Skeletal muscle satellite cell (primary cell): ENCODE results near the gene C4A. TPM values are rescaled to one million over a fixed set of nuclear protein-coding genes. Genes with fewer than 3 reads are reported as not detected.
"Not testable (repeated sequence)": the region's sequence is repeated elsewhere in the genome, so short reads cannot be mapped to it uniquely, and the experiment has no call there.

Source experiments
- H3K27me3 ChIP-seq: 2 replicates; pipeline ENCODE4 v1.7.0; 2013; ENCODE audit warnings: low read length; ENCODE audit not compliant: control insufficient read depth, insufficient read depth
- H3K36me3 ChIP-seq: 2 replicates; pipeline ENCODE4 v1.7.0; 2013; ENCODE audit warnings: mild to moderate bottlenecking, control low read depth, low read length; ENCODE audit not compliant: insufficient read depth
- H3K4me1 ChIP-seq: 2 replicates; pipeline ENCODE4 v1.7.0; 2013; ENCODE audit warnings: low read length; ENCODE audit not compliant: control insufficient read depth, insufficient read depth
- H3K4me2 ChIP-seq: 2 replicates; pipeline ENCODE4 v1.7.0; 2013; ENCODE audit warnings: mild to moderate bottlenecking, low read length
- H3K4me3 ChIP-seq: 2 replicates; pipeline ENCODE4 v1.7.0; 2013; ENCODE audit warnings: low read length
- H3K9ac ChIP-seq: 2 replicates; pipeline ENCODE4 v1.7.0; 2013; ENCODE audit warnings: mild to moderate bottlenecking, low read depth, low read length, moderate library complexity
- H3K9me3 ChIP-seq: replicated peaks from 2 replicates; pipeline ENCODE4 v1.7.0; 2013; ENCODE audit warnings: mild to moderate bottlenecking, control low read depth, low read length
- small RNA-seq: library from RNA; depleted of rRNA; stranded (forward); fragments of <200 nt; gene quantifications from one replicate; pipeline ENCODE3, GENCODE V24; 2012

C4A gene

DNA sequence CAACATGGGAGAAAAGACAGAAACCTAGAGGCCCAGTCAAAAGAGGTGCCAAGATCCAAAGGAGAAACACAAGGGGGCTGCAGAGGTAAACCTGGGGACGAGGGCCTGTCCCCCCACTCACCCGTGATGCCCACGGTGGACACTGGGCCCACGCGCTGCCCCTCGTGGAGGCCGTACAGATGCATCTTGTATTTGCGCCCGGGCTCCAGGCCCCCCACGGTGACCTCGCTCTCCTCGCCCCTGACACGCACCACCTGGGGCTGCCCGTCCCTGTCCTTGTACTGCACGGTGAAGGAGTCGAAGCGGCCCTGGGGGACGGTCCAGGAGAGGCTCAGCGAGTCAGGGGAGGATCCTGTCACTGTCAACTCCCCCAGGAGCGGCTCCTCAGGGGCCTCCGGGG is 67.3 kb downstream of the C4A start:
- Histone ChIP-seq H3K4me1 (peaks cover 13% of the 10 kb centered on the region), H3K27me3 (peaks cover 35% of the 10 kb centered on the region)
- H3K9me3 ChIP-seq, H3K9ac ChIP-seq, H3K4me2 ChIP-seq, H3K36me3 ChIP-seq, H3K4me3 ChIP-seq: not testable (repeated sequence)

GRCh38 chr6:32049736-32050135 is 67.9 kb downstream of the C4A start:
- Histone ChIP-seq H3K27me3 (peaks cover 40% of the 10 kb centered on the region), H3K4me1 (peaks cover 13% of the 10 kb centered on the region)
- not testable (repeated sequence) for H3K9ac ChIP-seq, H3K4me3 ChIP-seq, H3K4me2 ChIP-seq, H3K36me3 ChIP-seq, H3K9me3 ChIP-seq

DNA sequence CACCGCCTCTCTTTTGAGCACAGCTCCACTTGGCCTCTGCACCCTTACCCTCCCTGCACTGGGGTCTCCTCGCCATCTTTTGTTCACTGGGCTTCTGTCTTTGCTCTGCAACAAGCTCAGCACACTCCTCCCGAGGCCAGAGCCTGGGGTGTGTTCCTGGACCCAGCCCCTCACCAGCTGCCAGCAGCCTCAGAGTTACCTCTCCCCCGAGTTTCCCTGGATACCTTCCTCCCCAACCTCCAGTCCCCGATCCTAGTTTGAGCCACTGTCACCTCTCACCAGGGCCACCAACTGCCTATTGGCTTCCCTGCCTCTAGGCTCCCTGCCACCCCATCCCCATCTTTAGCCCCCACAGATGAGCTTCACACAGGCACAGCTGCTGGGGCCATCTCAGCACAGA is 68.7 kb downstream of the C4A start:
- peaks cover 13% of the 10 kb centered on the region for H3K4me1 ChIP-seq
- no peaks in the 10 kb centered on the region for H3K36me3 ChIP-seq
- peaks cover 48% of the 10 kb centered on the region for H3K27me3 ChIP-seq
- H3K4me2 ChIP-seq, result no peak overlapping the region
- no peaks in the 10 kb centered on the region for H3K9me3 ChIP-seq
- H3K9ac ChIP-seq, result no peak overlapping the region
- no peak overlapping the region for H3K4me3 ChIP-seq

Small RNA genes within 50 kb of the gene (small RNA-seq; reads per million reads assigned to genes)
- not detected for gene AL645922.1
